ENCODE results near the gene PAX8.

- TF ChIP-seq CTCF (IDR thresholded peaks at IDR 0.05), result no peak
- no peak for TF ChIP-seq EZH2 (IDR thresholded peaks at IDR 0.05; ENCODE audit: borderline replicate concordance, insufficient read depth, low read depth, low read length, poor library complexity, severe bottlenecking)
These were observed 36.4 kb downstream of the PAX8 start for GRCh38 chr2:113242327-113242726.
